Globus pallidus (tissue), 1 donor: Measurements from ENCODE around the gene P2RX5.

ENCODE experiments used
- DNase-seq: peaks from one replicate; pipeline ENCODE4 v3.0.0-alpha.2; 2015; ENCODE audit warnings: low spot score

The P2RX5 gene

GRCh38 chr17:3681565-3681964 is 14.4 kb downstream of the P2RX5 start:
- no peak for DNase-seq

- no peak for DNase-seq
Observed at GRCh38 chr17:3681057-3681456, 14.9 kb downstream of the P2RX5 start.

- DNase-seq, result no peak
Observed at GRCh38 chr17:3679531-3680126, 16.3 kb downstream of the P2RX5 start.

- DNase-seq, result no peak
Observed at GRCh38 chr17:3678821-3679530, 17.0 kb downstream of the P2RX5 start.

GRCh38 chr17:3678095-3678820 is 17.7 kb downstream of the P2RX5 start:
- DNase-seq, result no peak

- DNase-seq, result no peak
Observed at GRCh38 chr17:3675886-3676285, 20.1 kb downstream of the P2RX5 start.

- DNase-seq, result no peak
Observed at GRCh38 chr17:3672571-3672970, 23.4 kb downstream of the P2RX5 start.

GRCh38 chr17:3669548-3669947 is 26.4 kb downstream of the P2RX5 start:
- DNase-seq, result no peak

GRCh38 chr17:3669085-3669347 is 26.9 kb downstream of the P2RX5 start:
- DNase-seq, result no peak

GRCh38 chr17:3668279-3669084 is 27.5 kb downstream of the P2RX5 start, which contains the start of the genes EMC6 and TAX1BP3:
Gene EMC6 (plus strand): TSS chr17:3668812. CDS start chr17:3669147, 335 bp downstream.
Gene TAX1BP3 (minus strand): TSS chr17:3668578. CDS start chr17:3668526, 52 bp downstream.
- DNase-seq, result peak; percentile 98

- peak; percentile 49 for DNase-seq
Observed at GRCh38 chr17:3667366-3668278, 28.3 kb downstream of the P2RX5 start.

GRCh38 chr17:3666516-3666915 is 29.4 kb downstream of the P2RX5 start:
- no peak for DNase-seq

- DNase-seq, result peak; percentile 71
Observed at GRCh38 chr17:3665834-3666233, 30.1 kb downstream of the P2RX5 start.

- DNase-seq, result no peak
Observed at GRCh38 chr17:3663102-3664011, 32.6 kb downstream of the P2RX5 start.

GRCh38 chr17:3660311-3660891 is 35.6 kb downstream of the P2RX5 start:
- peak; percentile 50 for DNase-seq

- DNase-seq, result peak; percentile 69
Observed at GRCh38 chr17:3659541-3660111, 36.3 kb downstream of the P2RX5 start.

GRCh38 chr17:3658784-3659449 is 37.0 kb downstream of the P2RX5 start:
- no peak for DNase-seq

GRCh38 chr17:3657874-3658783 is 37.8 kb downstream of the P2RX5 start:
- no peak for DNase-seq
